ENCODE results near the gene FTCD.
A peak's percentile ranks its signal among the peaks of the same experiment; 100 is the strongest.
"Not testable (repeated sequence)": the region's sequence is repeated elsewhere in the genome, so short reads cannot be mapped to it uniquely, and the experiment has no call there.

FTCD gene

GRCh38 chr21:46152927-46153246, 2.5 kb downstream of the FTCD start:
- DNase-seq = no peak

GRCh38 chr21:46151989-46152926, 3.1 kb downstream of the FTCD start:
- DNase-seq = peak; percentile 1

DNA sequence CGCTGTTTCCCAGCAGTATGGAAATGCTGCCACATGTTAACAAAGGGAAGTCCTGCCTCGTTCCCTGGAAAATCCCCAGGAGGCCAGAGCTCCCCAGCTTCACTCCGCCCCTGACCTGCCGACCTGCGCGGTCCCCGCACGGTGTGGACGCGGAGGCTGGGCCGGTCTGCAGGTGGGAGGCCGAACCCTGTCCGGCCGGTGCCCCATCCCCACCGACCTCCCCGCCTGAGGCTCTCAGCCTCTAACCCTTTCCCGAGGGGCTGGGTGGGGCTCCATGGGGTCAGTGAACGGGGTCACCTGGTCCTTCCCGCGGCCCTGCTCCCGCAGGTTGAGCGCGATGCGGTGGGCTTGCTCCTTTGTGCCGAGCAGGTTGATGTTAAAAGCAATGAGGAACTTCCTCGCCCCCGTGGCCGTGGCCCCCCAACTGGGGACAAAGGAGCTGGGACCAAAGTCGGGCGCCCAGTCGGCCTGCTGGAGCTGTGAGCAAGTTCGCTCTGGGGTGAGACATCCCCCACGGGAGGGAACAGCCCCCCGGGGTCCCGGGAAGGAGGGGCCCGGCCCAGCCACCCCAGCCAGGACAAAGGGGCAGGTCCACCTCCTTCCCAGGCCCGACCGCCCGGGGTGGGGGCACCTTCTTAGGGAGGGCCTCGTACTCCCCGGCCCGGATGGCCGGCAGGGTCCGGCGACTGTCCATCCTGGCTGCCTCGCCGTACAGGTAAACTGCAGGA, 4.0 kb downstream of the FTCD start:
- peak; percentile 0 for DNase-seq

DNA sequence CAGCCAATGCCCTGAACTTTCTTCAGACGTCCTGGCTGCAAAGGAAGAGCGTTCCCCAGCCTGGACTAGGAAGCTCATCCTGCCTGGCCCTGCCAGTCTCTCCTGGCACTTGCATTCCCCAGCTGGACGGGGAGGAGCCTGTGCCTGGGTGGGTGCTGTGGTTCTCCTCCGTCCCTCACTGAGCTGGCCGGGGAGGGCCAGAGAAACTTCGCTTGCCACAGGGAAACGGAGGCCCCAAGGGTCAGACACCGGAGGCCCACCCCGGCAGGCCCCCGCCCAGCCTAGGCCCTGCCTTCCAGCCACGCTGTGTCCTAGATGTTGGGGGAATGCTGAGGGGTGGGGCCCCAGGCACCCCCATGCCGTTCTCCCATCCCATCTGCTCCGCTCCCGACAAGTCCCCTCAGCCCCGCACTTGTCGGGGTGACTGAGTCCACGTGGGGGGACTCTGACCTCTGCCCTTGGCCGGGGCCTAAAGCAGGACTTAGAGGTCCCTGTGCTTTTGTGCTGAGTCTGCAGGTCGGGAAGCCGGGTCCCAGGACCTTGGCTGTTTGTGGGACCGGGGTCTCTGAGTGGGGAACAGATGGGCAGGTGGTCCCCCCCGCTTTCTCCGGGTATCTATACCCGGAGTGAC, 4.8 kb downstream of the FTCD start:
- no peak for DNase-seq

DNA sequence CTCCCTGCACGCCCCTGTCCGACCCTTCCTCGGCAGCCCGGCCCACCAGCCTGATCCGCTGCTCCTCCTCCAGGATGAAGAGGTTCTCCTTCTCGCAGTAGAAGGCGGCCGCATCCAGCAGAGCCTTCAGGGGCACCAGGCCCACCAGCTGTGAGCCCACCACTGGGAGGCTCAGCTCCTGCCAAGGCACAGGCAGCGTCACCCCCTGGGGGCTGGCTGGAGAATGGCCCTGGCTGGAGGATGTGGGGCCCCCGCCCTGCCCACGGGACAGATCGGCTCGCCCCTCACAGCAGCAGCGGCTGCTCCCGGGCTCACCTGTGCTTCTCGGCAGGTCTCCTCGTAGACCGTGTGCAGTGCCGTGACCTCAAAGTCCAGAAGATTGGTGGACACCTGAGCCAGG, 5.3 kb downstream of the FTCD start:
- DNase-seq = no peak

- no peak for DNase-seq
These were observed 6.0 kb downstream of the FTCD start for GRCh38 chr21:46149205-46149901.

GRCh38 chr21:46148106-46148505, 7.3 kb downstream of the FTCD start:
- DNase-seq = no peak

DNA sequence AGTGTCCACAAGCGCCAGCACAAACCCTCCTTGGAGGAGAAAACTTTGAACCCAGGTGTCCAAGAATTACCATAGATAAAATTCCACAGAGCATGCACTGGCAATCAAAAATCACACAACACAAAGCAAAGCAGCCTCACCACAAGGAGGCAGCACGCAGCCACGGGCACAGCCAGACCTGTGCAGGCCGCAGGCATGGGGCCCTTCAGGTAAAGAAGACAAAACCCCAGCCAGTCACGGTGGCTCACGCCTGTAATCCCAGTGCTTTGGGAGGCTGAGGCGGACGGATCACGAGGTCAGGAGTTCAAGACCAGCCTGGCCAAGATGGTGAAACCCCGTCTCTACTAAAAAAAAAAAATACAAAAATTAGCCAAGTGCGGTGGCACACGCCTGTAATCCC, 8.0 kb downstream of the FTCD start:
- peak; percentile 45 for DNase-seq

DNA sequence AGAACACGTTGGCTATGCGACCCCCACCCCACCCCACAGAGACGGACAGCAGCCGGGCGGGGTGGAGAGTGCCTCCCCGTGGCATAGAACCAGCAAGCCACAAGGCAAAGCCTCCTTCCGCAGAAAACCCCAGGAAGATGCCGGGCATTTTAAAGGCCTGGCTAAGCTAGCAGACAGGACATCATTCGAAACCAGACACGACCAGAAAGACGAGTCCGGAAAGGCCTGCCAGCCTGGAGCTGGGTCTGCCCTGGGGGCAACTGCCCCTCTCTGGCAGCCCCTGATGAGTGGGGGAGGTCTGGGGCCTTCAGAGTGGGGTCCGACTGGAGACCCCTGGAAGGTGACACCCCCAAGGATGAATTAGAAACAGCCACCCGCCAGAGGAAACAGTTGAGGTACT, 8.5 kb downstream of the FTCD start:
- DNase-seq = no peak

DNA sequence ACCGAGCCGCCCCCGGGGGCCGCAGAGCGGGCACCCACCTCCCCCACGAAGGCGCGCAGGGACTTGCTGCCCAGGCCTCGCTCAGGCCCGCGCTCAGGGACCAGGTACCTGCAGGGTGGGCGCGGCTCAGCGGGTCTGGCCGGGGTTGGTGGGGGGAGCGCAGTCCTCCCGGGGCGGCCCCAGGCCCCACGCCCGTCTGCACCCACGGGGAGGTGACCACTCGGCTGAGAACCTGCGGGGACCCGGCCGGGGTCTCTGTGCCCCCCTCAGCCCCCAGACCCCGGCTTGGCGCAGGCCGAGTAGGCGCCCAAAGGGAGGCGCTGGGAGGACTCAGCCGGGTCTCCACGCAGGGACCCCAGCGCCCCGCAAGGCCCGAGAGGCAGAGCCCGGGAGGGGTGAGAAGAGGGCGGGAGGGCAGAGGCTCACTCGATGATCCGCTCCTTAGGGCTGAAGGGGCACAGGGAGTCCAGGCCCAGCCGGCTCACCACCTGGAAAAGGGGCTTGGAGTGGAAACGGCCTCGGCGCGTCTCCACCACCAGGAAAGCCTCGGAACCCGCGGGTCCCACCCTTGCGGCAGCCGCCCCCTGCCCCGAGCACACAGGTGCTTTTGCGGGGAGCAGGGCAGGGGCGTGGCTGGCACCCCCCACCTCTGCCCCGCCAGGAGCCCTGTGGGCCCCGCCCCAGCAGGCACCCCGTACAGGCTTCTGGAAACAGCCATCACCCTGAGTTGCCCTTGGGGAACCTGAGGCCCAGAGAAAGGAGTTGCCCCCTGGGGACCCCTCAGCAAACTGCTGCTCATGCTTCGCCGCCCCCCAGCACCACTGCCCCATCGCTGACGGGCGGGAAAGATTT, 9.3 kb downstream of the FTCD start:
- DNase-seq = no peak

GRCh38 chr21:46145159-46145839, 10.1 kb downstream of the FTCD start:
- no peak for DNase-seq

DNA sequence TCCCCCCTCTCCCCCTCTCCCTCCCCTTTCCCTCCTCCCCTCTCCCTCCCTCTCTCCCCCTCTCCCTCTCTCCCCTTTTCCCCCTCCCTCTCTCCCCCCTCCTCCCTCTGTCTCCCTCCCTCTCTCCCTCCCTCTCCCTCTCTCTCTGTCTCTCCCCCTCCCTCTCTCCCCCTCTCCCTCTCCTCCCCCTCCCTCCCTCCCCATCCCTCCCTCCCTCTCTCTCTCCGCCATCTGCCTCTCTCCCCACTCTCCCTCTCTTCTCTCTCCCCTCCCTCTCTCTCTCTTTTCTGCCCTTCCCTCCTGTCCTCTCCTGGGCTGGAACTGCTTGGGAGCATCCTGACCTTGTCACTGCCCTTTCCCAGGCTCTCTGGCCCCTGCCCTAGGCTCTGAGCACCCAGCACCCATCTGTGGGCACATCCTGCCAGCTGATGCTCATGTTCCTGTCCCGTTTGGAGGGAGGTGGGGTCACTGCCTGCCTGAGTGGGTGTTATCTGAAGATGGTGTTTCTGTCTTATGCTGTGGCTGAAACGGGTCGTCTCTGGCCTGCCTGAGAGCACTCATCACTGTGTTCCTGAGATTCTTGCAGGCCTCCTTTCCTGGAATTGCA, 10.8 kb downstream of the FTCD start:
- no peak for DNase-seq

GRCh38 chr21:46142582-46143473, 12.6 kb downstream of the FTCD start:
- peak; percentile 15 for DNase-seq

- DNase-seq = no peak
These were observed 13.4 kb downstream of the FTCD start for GRCh38 chr21:46141767-46142581.

DNA sequence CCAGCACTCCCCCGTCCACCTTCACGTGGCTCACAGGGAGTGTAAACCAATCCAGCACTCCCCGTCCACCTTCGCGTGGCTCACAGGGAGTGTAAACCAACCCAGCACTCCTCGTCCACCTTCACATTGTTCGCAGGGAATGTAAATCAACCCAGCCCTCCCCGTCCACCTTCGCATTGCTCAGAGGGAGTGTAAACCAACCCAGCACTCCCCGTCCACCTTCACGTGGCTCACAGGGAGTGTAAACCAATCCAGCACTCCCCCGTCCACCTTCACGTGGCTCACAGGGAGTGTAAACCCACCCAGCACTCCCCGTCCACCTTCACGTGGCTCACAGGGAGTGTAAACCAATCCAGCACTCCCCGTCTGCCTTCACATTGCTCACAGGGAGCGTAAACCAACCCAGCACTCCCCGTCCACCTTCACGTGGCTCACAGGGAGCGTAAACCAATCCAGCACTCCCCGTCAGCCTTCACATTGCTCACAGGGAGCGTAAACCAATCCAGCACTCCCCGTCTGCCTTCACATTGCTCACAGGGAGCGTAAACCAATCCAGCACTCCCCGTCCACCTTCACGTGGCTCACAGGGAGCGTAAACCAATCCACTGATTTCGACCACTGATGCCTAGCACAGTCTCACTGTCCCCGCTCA, 14.9 kb downstream of the FTCD start:
- not testable (repeated sequence) for DNase-seq

GRCh38 chr21:46139686-46140085, 15.7 kb downstream of the FTCD start:
- no peak for DNase-seq

DNA sequence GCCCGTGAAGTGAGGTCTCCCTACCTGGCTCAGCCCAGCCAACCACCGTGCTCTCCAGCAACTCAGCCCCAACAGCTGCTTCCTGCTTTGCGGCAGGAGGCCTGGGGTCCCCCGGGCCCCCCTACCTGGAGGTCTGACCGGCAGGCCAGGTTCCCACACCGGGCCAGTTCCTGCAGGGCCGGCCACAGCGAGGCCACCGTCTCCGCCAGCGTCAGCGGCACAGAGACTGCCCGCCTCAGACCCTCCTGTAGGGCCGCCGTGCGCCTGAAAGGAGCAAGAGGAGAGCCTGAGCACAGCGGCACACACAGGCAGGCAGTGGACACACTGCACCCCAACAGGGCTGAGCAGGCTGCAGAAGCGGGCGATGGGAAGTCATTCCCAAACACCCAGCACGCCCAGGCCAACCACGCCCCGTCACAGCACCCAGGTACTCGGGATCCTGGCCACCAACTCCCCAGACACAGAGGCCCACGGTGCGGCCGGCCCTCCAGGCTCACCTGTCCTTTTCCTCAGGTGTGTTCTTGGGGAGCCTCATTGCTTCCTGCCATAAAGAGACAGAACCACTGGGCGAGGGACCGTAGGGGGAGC, 16.9 kb downstream of the FTCD start:
- DNase-seq = no peak

- no peak for DNase-seq
These were observed 17.5 kb downstream of the FTCD start for GRCh38 chr21:46137908-46138307.
